ENCODE data around the gene PDZD2. TPM values are rescaled to one million over a fixed set of nuclear protein-coding genes. Genes with fewer than 3 reads are reported as not detected.
"Not testable (repeated sequence)": the region's sequence is repeated elsewhere in the genome, so short reads cannot be mapped to it uniquely, and the experiment has no call there.

Gene PDZD2
- polyA plus RNA-seq, 3 donors, result 2.5 to 38.9 (median 12.0) TPM

- 75 to 100% (median 92%) methylated on average over 1 of the region's 1 CpG for WGBS, 3 donors
- H3K27ac ChIP-seq (ENCODE audit: low read depth, low read length), result no peak overlapping the region
These were observed 81.1 kb downstream of the PDZD2 start for GRCh38 chr5:31720004-31720403.

- 72 to 87% (median 80%) methylated on average over 4 of the region's 4 CpGs for WGBS, 3 donors
- no peak overlapping the region for H3K27ac ChIP-seq (ENCODE audit: low read depth, low read length)
These were observed 81.9 kb downstream of the PDZD2 start for GRCh38 chr5:31720811-31721345.

- H3K27ac ChIP-seq (ENCODE audit: low read depth, low read length), result no peak overlapping the region
- WGBS, 3 donors, result 69 to 76% (median 74%) methylated on average over 4 of the region's 4 CpGs
These were observed 83.2 kb downstream of the PDZD2 start for GRCh38 chr5:31722111-31722510.

GRCh38 chr5:31725996-31726395 lies 87.1 kb downstream of the PDZD2 start:
- WGBS, 3 donors, result 86 to 96% (median 94%) methylated on average over 10 of the region's 10 CpGs
- H3K27ac ChIP-seq (ENCODE audit: low read depth, low read length), result no peak overlapping the region

GRCh38 chr5:31726952-31727351 lies 88.0 kb downstream of the PDZD2 start:
- 78 to 91% (median 88%) methylated on average over 7 of the region's 7 CpGs for WGBS, 3 donors
- H3K27ac ChIP-seq (ENCODE audit: low read depth, low read length), result no peak overlapping the region

GRCh38 chr5:31728039-31728438 lies 89.1 kb downstream of the PDZD2 start:
- no peak overlapping the region for H3K27ac ChIP-seq (ENCODE audit: low read depth, low read length)
- WGBS, 3 donors, result 64 to 88% (median 79%) methylated on average over 3 of the region's 3 CpGs

- 92 to 96% (median 96%) methylated on average over 10 of the region's 10 CpGs for WGBS, 3 donors
- H3K27ac ChIP-seq (ENCODE audit: low read depth, low read length), result not testable (repeated sequence)
These were observed 89.9 kb downstream of the PDZD2 start for GRCh38 chr5:31728806-31729205.

- no peak overlapping the region for H3K27ac ChIP-seq (ENCODE audit: low read depth, low read length)
- WGBS, 3 donors, result 85 to 94% (median 92%) methylated on average over 3 of the region's 3 CpGs
These were observed 91.2 kb downstream of the PDZD2 start for GRCh38 chr5:31730139-31730538.

- no peak overlapping the region for H3K27ac ChIP-seq (ENCODE audit: low read depth, low read length)
- 69 to 78% (median 73%) methylated on average over 3 of the region's 3 CpGs for whole genome bisulfite sequencing, 3 donors
These were observed 92.1 kb downstream of the PDZD2 start for GRCh38 chr5:31731016-31731415.

GRCh38 chr5:31731710-31732301 lies 92.9 kb downstream of the PDZD2 start:
- WGBS, 3 donors, result 77 to 88% (median 85%) methylated on average over 3 of the region's 3 CpGs
- no peak overlapping the region for H3K27ac ChIP-seq (ENCODE audit: low read depth, low read length)

GRCh38 chr5:31732821-31733220 lies 93.9 kb downstream of the PDZD2 start:
- 92 to 97% (median 96%) methylated on average over 12 of the region's 12 CpGs for WGBS, 3 donors
- not testable (repeated sequence) for H3K27ac ChIP-seq (ENCODE audit: low read depth, low read length)

- no peak overlapping the region for H3K27ac ChIP-seq (ENCODE audit: low read depth, low read length)
- 61 to 74% (median 62%) methylated on average over 11 of the region's 11 CpGs for WGBS, 3 donors
These were observed 94.4 kb downstream of the PDZD2 start for GRCh38 chr5:31733371-31733770.

GRCh38 chr5:31736127-31736526 lies 97.2 kb downstream of the PDZD2 start:
- 71 to 90% (median 79%) methylated on average over 6 of the region's 6 CpGs for WGBS, 3 donors
- H3K27ac ChIP-seq (ENCODE audit: low read depth, low read length), result no peak overlapping the region

- no peak overlapping the region for H3K27ac ChIP-seq (ENCODE audit: low read depth, low read length)
- 75 to 84% (median 83%) methylated on average over 4 of the region's 4 CpGs for WGBS, 3 donors
These were observed 99.3 kb downstream of the PDZD2 start for GRCh38 chr5:31738199-31738598.

GRCh38 chr5:31741496-31741895 lies 102.6 kb downstream of the PDZD2 start:
- WGBS, 3 donors, result 44 to 57% (median 53%) methylated on average over 1 of the region's 1 CpG

GRCh38 chr5:31743678-31744077 lies 104.7 kb downstream of the PDZD2 start:
- H3K27ac ChIP-seq (ENCODE audit: low read depth, low read length), result no peak overlapping the region
- 70 to 94% (median 94%) methylated on average over 3 of the region's 3 CpGs for WGBS, 3 donors

More at GRCh38 chr5:31741496-31741895, 102.6 kb downstream of the PDZD2 start:
- H3K27ac ChIP-seq (ENCODE audit: low read depth, low read length), result no peak overlapping the region

GRCh38 chr5:31748458-31749172 lies 109.7 kb downstream of the PDZD2 start:
- 54 to 89% (median 88%) methylated on average over 3 of the region's 3 CpGs for WGBS, 3 donors
- H3K27ac ChIP-seq (ENCODE audit: low read depth, low read length), result no peak overlapping the region

GRCh38 chr5:31750215-31750614 lies 111.3 kb downstream of the PDZD2 start:
- 74 to 91% (median 90%) methylated on average over 12 of the region's 12 CpGs for WGBS, 3 donors
- H3K27ac ChIP-seq (ENCODE audit: low read depth, low read length), result no peak overlapping the region

GRCh38 chr5:31751610-31752009 lies 112.7 kb downstream of the PDZD2 start:
- WGBS, 3 donors, result 55 to 90% (median 62%) methylated on average over 3 of the region's 3 CpGs
- H3K27ac ChIP-seq (ENCODE audit: low read depth, low read length), result no peak overlapping the region
